GM18951 (cell line): ENCODE data around the gene LRRTM3.

Experiments used
- POLR2A ChIP-seq: IDR thresholded peaks from 4 replicates; pipeline ENCODE4 v1.6.1; 2011; ENCODE audit warnings: mild to moderate bottlenecking; ENCODE audit not compliant: insufficient read length, insufficient read depth; ENCODE audit errors: extremely low read depth
- in situ Hi-C: fragments of 300-500 bp; cut with MboI; formaldehyde crosslinking; loops from one replicate; pipeline ENCODE4 v1.12.0; 2022; ENCODE audit warnings: low sequenced_read_pairs, mixed read lengths, inconsistent platforms; ENCODE audit not compliant: unreplicated experiment

The LRRTM3 gene

DNA sequence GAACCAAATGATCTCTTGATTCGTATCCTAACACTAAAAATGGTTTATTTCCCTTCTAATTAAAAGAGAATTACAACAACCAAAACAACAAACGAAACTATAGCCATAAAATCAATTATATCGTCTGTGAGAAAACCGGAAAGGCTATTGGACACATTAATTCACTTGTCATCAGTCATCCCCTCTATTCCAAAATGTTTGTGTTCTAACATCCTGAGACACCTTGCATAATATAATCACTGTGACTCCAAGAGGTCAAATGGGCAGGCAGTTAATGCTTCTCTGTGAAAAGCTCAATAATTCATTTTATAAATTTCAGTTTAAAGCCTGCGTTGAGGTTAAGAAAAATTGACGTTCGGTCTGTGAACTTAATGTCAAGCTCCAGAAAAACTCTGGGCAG, 463 bp upstream of the LRRTM3 start:
- no peak for TF ChIP-seq POLR2A
- in situ Hi-C loops = no loop called here

DNA sequence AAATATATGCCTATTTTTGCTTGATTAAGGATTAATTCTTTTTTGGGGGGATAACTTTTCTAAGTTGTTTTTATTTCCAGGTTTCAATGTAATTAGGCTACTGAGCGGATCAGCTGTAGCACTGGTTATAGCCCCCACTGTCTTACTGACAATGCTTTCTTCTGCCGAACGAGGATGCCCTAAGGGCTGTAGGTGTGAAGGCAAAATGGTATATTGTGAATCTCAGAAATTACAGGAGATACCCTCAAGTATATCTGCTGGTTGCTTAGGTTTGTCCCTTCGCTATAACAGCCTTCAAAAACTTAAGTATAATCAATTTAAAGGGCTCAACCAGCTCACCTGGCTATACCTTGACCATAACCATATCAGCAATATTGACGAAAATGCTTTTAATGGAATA, 1.0 kb downstream of the LRRTM3 start:
- no peak for TF ChIP-seq POLR2A
- in situ Hi-C loops = no loop called here

DNA sequence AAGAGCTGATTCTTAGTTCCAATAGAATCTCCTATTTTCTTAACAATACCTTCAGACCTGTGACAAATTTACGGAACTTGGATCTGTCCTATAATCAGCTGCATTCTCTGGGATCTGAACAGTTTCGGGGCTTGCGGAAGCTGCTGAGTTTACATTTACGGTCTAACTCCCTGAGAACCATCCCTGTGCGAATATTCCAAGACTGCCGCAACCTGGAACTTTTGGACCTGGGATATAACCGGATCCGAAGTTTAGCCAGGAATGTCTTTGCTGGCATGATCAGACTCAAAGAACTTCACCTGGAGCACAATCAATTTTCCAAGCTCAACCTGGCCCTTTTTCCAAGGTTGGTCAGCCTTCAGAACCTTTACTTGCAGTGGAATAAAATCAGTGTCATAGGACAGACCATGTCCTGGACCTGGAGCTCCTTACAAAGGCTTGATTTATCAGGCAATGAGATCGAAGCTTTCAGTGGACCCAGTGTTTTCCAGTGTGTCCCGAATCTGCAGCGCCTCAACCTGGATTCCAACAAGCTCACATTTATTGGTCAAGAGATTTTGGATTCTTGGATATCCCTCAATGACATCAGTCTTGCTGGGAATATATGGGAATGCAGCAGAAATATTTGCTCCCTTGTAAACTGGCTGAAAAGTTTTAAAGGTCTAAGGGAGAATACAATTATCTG, 1.6 kb downstream of the LRRTM3 start:
- in situ Hi-C loops = no loop called here
- TF ChIP-seq POLR2A = no peak

DNA sequence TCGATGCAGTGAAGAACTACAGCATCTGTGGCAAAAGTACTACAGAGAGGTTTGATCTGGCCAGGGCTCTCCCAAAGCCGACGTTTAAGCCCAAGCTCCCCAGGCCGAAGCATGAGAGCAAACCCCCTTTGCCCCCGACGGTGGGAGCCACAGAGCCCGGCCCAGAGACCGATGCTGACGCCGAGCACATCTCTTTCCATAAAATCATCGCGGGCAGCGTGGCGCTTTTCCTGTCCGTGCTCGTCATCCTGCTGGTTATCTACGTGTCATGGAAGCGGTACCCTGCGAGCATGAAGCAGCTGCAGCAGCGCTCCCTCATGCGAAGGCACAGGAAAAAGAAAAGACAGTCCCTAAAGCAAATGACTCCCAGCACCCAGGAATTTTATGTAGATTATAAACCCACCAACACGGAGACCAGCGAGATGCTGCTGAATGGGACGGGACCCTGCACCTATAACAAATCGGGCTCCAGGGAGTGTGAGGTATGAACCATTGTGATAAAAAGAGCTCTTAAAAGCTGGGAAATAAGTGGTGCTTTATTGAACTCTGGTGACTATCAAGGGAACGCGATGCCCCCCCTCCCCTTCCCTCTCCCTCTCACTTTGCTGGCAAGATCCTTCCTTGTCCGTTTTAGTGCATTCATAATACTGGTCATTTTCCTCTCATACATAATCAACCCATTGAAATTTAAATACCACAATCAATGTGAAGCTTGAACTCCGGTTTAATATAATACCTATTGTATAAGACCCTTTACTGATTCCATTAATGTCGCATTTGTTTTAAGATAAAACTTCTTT, 2.3 kb downstream of the LRRTM3 start:
- in situ Hi-C loops = no loop called here
- no peak for TF ChIP-seq POLR2A

DNA sequence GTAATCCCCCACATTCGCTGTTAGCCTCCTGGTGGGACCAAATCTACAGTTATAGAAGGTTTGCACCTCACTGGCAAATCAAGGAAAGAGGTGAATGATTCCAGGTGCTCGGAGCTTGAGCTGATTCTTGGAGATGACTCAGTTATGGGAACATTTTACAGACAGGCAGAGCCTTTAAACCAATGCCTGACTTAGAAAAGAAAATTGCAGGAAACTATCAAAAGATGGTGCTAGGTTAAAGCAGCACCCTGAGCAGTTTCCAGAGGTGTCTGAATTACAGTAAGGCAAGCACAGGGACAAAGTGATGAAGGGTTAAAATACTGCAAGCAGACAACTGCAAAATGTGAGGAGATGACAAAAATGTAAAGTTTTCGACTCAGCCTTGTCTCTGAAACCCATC, 2.9 kb downstream of the LRRTM3 start:
- TF ChIP-seq POLR2A = no peak
- in situ Hi-C loops = no loop called here

- TF ChIP-seq POLR2A = no peak
- in situ Hi-C loops = no loop called here
Observed at GRCh38 chr10:66929375-66929774, 3.5 kb downstream of the LRRTM3 start.

DNA sequence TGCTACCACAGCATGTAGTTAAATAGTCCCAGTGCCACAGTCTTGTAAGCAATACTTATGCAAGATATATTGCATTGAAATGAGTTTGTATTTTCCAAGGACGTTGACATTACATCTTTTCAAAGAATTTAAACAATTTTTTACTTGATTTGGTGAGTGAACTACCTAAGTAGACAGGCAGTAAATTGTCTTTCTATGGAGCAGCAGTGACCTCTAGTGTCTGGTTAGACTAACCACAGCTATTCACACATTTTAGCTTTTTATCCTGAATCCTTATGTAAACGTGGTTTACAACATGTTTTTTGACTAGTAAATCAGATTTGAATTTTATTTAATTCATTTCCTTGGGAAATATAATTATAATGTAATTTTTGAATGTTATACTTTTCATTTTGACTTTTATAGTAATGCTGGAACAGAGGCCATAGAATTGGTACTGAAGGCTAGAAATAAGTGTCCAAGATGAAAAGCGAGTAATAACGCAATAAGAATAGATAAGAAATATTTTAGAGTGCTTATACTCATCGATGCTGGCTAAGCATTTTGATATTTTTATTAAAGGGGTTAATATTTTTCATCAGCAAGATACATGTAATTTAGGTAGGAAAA, 5.6 kb downstream of the LRRTM3 start:
- in situ Hi-C loops = no loop called here
- no peak for TF ChIP-seq POLR2A

DNA sequence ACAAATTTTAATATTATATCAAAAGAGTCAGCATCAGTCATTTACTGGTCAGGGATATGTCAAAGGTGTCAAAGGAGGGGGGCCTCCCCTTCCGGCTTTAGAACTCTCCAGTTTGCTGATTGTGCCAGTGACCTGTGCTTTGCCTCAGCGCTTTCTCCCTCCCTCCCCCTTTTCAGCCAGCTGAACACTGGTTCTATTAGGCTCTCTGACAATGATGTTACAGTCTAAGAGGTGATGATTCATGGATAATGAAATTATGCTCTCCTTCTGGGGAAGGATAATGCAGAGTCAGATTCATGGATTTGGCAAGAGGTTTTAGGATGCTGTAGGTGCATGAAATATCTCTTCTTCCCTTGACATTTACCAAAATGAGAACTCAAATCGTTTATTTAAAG, 6.1 kb downstream of the LRRTM3 start:
- in situ Hi-C loops = no loop called here

DNA sequence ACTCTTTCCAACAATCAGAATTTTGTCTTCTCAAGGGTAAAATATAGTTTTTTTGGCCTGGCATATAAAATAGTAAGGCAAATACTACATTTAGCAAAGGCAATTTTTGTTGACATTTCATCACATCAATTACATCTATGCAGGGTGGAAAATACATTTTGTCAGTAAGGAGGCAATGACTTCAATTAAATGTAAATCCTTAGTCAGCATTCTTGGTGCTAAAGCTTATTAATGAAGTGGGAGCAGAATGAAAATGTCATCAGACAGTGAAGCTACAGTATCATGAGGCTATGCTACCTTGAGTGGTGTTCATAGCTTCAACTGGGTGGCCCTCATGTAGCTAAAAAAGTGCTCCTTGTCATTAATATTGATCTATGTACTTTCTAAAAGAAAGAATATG, 8.9 kb downstream of the LRRTM3 start:
- in situ Hi-C loops = no loop called here
- TF ChIP-seq POLR2A = no peak

More for the DNA sequence above, 6.1 kb downstream of the LRRTM3 start:
- TF ChIP-seq POLR2A = no peak

DNA sequence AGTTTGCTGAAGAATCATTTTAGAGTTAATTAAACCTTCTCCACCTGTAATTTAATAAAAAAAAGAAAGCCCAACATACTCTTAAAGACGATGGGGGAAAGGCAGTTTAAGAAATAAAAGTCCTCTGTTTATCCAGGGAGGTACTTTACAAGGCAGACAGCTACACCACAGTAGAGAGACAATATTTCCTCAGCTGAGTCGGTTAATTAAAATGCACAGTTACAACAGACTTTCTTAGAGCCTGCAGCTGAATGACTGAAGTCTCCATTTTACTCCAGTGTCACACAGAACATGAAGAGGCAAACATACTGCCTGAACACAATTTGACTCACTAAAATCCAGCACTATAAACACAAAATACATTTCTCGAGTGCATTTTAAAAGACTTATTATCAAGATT, 15.1 kb downstream of the LRRTM3 start:
- TF ChIP-seq POLR2A = no peak

DNA sequence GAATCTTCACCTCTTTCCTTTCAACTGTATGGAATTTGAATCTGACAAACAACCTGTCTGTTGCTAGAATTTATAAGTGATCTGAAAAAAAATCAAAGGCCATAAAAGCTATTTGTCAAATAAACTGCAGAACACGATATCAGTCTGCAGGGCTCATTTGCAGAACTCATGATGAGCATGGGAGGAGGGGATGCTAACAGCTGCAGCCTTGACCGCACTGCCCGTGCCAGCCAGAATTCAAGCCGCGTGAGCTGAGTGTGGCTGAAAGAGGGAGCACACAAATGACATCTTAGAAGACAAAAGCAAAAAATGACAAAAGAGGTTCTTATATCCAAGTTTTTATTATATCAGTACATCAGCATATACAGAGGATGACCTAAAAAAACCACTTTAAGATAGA, 15.7 kb downstream of the LRRTM3 start:
- in situ Hi-C loops = no loop called here
- no peak for TF ChIP-seq POLR2A

More for the DNA sequence above, 15.1 kb downstream of the LRRTM3 start:
- in situ Hi-C loops = no loop called here

- in situ Hi-C loops = no loop called here
- no peak for TF ChIP-seq POLR2A
Observed at GRCh38 chr10:66942407-66942806, 16.6 kb downstream of the LRRTM3 start.

GRCh38 chr10:66943590-66943989, 17.8 kb downstream of the LRRTM3 start:
- in situ Hi-C loops = no loop called here

GRCh38 chr10:66951896-66952295, 26.1 kb downstream of the LRRTM3 start:
- TF ChIP-seq POLR2A = no peak
- in situ Hi-C loops = no loop called here

More at GRCh38 chr10:66943590-66943989, 17.8 kb downstream of the LRRTM3 start:
- TF ChIP-seq POLR2A = no peak
